ENCODE measurements around the gene SERPINA5.

DNA sequence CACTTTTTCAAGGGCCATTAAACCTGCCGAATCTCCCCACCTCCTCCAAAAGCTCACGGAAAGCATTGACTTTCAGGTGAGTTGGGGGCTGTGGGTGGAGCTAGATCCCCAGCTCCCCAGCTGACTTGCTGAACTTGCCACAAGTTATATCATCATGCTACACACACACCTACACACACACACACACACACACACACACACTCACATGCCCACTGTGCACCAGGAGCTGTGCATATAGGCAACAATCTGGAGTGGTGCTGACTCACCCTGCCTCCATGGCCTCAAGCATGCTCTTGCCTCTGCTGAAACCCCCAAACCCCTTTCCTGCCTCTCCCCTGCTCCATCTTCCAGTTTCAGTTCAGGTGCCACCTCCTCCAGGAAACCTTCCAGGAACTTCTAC lies 57.1 kb downstream of the SERPINA5 start:
- no peak for TF ChIP-seq CTCF (IDR thresholded peaks at IDR 0.05)
- no peak for TF ChIP-seq POLR2A (IDR thresholded peaks at IDR 0.05; ENCODE audit: low read depth)
- TF ChIP-seq EP300 (IDR thresholded peaks at IDR 0.05) = no peak
- no peak for TF ChIP-seq POLR2AphosphoS5 (IDR thresholded peaks at IDR 0.05)
